ENCODE data around the gene QSOX1. TPM values are rescaled to one million over a fixed set of nuclear protein-coding genes. Genes with fewer than 3 reads are reported as not detected.

The QSOX1 gene
- total and polyA plus RNA-seq, 2 of the 4 experiments (the other 2 are of a cell fraction), result 102 to 791 TPM

DNA sequence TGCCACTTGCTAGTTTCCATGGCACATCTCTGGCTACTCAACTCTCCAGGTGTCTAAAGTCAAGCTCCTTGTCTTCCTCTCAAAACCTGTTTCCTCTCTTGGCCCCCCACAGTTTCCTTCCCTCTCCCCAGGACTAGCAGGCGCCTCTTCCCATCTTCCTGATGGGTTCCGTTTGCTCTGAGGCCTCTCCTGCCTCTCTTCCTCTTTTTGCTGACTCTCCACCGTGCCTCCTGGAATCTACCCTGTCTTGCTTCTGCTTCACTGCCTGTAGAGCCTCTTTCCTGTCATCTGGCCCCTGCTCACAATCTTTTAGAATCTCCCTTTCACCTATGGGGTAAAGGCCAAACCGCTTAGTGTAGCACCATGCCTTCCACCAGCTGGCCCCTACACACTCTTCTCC, 53.6 kb downstream of the QSOX1 start:
- Histone ChIP-seq H2AK9ac (replicated peaks; ENCODE audit: low read depth, low read length, poor library complexity) (peak overlapping the region; percentile 31), H4K5ac (ENCODE audit: low read depth, low read length) (no peak overlapping the region), H3K36me3 (ENCODE audit: control insufficient read depth, insufficient read depth, low read length) (no peaks in the 10 kb centered on the region), H2AFZ (replicated peaks; ENCODE audit: low read length, poor library complexity) (no peak overlapping the region), H4K20me1 (ENCODE audit: insufficient read depth, low read length) (peaks cover 7% of the 10 kb centered on the region; the same call in 1 of the 2 replicates), H3K4me3 (ENCODE audit: insufficient read depth, low read depth, low read length) (no peak overlapping the region), H3K4me2 (ENCODE audit: low read depth, low read length) (no peak overlapping the region), H3K14ac (replicated peaks; ENCODE audit: low read depth, low read length) (no peak overlapping the region), H3K27ac (ENCODE audit: insufficient read depth, low read length) (no peak overlapping the region), H4K91ac (ENCODE audit: insufficient read depth, low read depth, low read length) (no peak overlapping the region), H4K8ac (ENCODE audit: low read depth in 2 of 2, low read length in 2 of 2) (no peak overlapping the region), H2BK15ac (ENCODE audit: low read depth, low read length) (no peak overlapping the region), H3K56ac (ENCODE audit: extremely low read depth, insufficient read depth, low read length) (no peak overlapping the region), H3K4ac (ENCODE audit: low read depth, low read length) (no peak overlapping the region), H3K18ac (ENCODE audit: low read depth, low read length) (no peak overlapping the region), H3K9ac (ENCODE audit: low read depth, low read length) (no peak overlapping the region), H2BK5ac (ENCODE audit: low read depth, low read length, poor library complexity, severe bottlenecking) (no peak overlapping the region), H3K9me1 (ENCODE audit: insufficient read depth, low read length) (0 out of 2 replicates have a peak, but pooled peaks cover 3% of the 10 kb centered on the region), H3K27me3 (ENCODE audit: control insufficient read depth, insufficient read depth, low read length) (no peaks in the 10 kb centered on the region), H2BK20ac (ENCODE audit: low read depth, low read length) (no peak overlapping the region), H3K9me3 (ENCODE audit: control insufficient read depth, insufficient read depth, low read length) (no peaks in the 10 kb centered on the region), H3K4me1 (ENCODE audit: control insufficient read depth, insufficient read depth, low read length) (no peaks in the 10 kb centered on the region), H2BK120ac (ENCODE audit: low read depth, low read length) (no peak overlapping the region), H3K23ac (ENCODE audit: low read depth, low read length) (no peak overlapping the region), H2AK5ac (ENCODE audit: low read depth, low read length) (no peak overlapping the region), H3K79me1 (ENCODE audit: low read depth in 1 of 2, low read length in 2 of 2) (no peaks in the 10 kb centered on the region)
- DNase-seq (no peak), ATAC-seq (ENCODE audit: low read depth) (no peak)
- TF ChIP-seq, protein P1, sequence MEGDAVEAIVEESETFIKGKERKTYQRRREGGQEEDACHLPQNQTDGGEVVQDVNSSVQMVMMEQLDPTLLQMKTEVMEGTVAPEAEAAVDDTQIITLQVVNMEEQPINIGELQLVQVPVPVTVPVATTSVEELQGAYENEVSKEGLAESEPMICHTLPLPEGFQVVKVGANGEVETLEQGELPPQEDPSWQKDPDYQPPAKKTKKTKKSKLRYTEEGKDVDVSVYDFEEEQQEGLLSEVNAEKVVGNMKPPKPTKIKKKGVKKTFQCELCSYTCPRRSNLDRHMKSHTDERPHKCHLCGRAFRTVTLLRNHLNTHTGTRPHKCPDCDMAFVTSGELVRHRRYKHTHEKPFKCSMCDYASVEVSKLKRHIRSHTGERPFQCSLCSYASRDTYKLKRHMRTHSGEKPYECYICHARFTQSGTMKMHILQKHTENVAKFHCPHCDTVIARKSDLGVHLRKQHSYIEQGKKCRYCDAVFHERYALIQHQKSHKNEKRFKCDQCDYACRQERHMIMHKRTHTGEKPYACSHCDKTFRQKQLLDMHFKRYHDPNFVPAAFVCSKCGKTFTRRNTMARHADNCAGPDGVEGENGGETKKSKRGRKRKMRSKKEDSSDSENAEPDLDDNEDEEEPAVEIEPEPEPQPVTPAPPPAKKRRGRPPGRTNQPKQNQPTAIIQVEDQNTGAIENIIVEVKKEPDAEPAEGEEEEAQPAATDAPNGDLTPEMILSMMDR (conservative IDR thresholded peaks at IDR 0.05; ENCODE audit: low read depth, low read length), result no peak
- TF ChIP-seq MAZ (IDR thresholded peaks at IDR 0.05; ENCODE audit: borderline replicate concordance, low read depth, low read length) (no peak), FOS (IDR thresholded peaks at IDR 0.05; ENCODE audit: low read depth, low read length) (no peak), NFE2L2 (IDR thresholded peaks at IDR 0.05; ENCODE audit: low read depth, low read length) (no peak), SMC3 (IDR thresholded peaks at IDR 0.05; ENCODE audit: low read depth, low read length) (no peak), CEBPB (IDR thresholded peaks at IDR 0.05; ENCODE audit: low read depth, low read length) (no peak), MAFK (IDR thresholded peaks at IDR 0.05; ENCODE audit: low read depth, low read length) (no peak), RFX5 (IDR thresholded peaks at IDR 0.05; ENCODE audit: low read depth, low read length) (no peak), RAD21 (IDR thresholded peaks at IDR 0.05; ENCODE audit: low read length) (no peak), CHD1 (IDR thresholded peaks at IDR 0.05; ENCODE audit: low read depth, low read length) (no peak), RCOR1 (IDR thresholded peaks at IDR 0.05; ENCODE audit: insufficient replicate concordance, low read length) (no peak)
- TF ChIP-seq, protein P2, sequence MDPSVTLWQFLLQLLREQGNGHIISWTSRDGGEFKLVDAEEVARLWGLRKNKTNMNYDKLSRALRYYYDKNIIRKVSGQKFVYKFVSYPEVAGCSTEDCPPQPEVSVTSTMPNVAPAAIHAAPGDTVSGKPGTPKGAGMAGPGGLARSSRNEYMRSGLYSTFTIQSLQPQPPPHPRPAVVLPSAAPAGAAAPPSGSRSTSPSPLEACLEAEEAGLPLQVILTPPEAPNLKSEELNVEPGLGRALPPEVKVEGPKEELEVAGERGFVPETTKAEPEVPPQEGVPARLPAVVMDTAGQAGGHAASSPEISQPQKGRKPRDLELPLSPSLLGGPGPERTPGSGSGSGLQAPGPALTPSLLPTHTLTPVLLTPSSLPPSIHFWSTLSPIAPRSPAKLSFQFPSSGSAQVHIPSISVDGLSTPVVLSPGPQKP (IDR thresholded peaks at IDR 0.05; ENCODE audit: borderline replicate concordance, low read depth, low read length), result no peak
- TF ChIP-seq, protein P3, sequence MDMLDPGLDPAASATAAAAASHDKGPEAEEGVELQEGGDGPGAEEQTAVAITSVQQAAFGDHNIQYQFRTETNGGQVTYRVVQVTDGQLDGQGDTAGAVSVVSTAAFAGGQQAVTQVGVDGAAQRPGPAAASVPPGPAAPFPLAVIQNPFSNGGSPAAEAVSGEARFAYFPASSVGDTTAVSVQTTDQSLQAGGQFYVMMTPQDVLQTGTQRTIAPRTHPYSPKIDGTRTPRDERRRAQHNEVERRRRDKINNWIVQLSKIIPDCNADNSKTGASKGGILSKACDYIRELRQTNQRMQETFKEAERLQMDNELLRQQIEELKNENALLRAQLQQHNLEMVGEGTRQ (IDR thresholded peaks at IDR 0.05; ENCODE audit: low read depth, low read length), result no peak
- in situ Hi-C loops (cut with MboI; ENCODE audit: low sequenced_read_pairs) (no loop called here), intact Hi-C loops (cut with micrococcal nuclease) (no loop called here), dilution Hi-C loops (cut with HindIII; ENCODE audit: low sequenced_read_pairs, unreplicated experiment) (no loop called here)
- 77% methylated on average over 4 of the region's 4 CpGs; no CpG with 5 or more reads in 1 of the 2 experiments for WGBS, 2 experiments (ENCODE audit: extremely low coverage in 2 of 2, insufficient read length in 1 of 2)
- POLR2A ChIA-PET (ENCODE audit: unreplicated experiment), result no interaction called here
- CTCF ChIA-PET, result no interaction called here
- BruUV-seq (replicated peaks), result no TSS peak
